GM10248 (cell line): ENCODE data around the gene AHR.

Experiments used
- CTCF ChIA-PET: fragments of 300-600 bp; sonication (Branson Sonifier 250); formaldehyde crosslinking; extraction: SDS; loops from one replicate; lab custom pipeline; 2021; ENCODE audit warnings: antibody characterized with exemption; lab: Yijun Ruan, JAX
- POLR2A ChIA-PET: fragments of 350-650 bp; sonication (Branson Sonifier 250); formaldehyde crosslinking; extraction: SDS; loops from one replicate; lab custom pipeline; 2020; ENCODE audit warnings: antibody characterized with exemption; lab: Yijun Ruan, JAX
- DNase-seq: peaks from one replicate; pipeline ENCODE4 v3.0.0; 2012; ENCODE audit errors: extremely low spot score
- CTCF ChIP-seq: IDR thresholded peaks from 2 replicates; pipeline ENCODE4 v1.5.1; 2012; ENCODE audit warnings: mild to moderate bottlenecking, low read depth; ENCODE audit errors: extremely low read depth, missing control alignments, control extremely low read depth

The AHR gene

GRCh38 chr7:17318146-17318545 lies 19.7 kb downstream of the AHR start:
- POLR2A ChIA-PET, result no interaction called here
- TF ChIP-seq CTCF, result no peak
- CTCF ChIA-PET, result interaction anchor here (2.2 to 3.2 kb wide), 2 partner anchors 10 to 12 kb away, joined by 7 to 20 read pairs; no protein-coding TSS in a partner anchor

GRCh38 chr7:17319164-17320101 lies 21.0 kb downstream of the AHR start:
- ChIA-PET CTCF (interaction anchor here (1.0 to 3.2 kb wide), 2 partner anchors 10 to 18 kb away, joined by 3 to 20 read pairs; no protein-coding TSS in a partner anchor), POLR2A (no interaction called here)
- no peak for TF ChIP-seq CTCF
- no peak for DNase-seq

More at GRCh38 chr7:17318146-17318545, 19.7 kb downstream of the AHR start:
- DNase-seq, result no peak

- TF ChIP-seq CTCF, result no peak
- DNase-seq, result no peak
- ChIA-PET CTCF (interaction anchor here (1.0 to 3.2 kb wide), 3 partner anchors 10 to 19 kb away, joined by 3 to 20 read pairs (median 3); no protein-coding TSS in a partner anchor), POLR2A (no interaction called here)
These were observed 21.6 kb downstream of the AHR start for GRCh38 chr7:17320102-17320497.

GRCh38 chr7:17320657-17321056 lies 22.2 kb downstream of the AHR start:
- DNase-seq, result no peak
- CTCF ChIA-PET, result interaction anchor here (1.4 to 3.2 kb wide), 3 partner anchors 9 to 14 kb away, joined by 3 to 20 read pairs (median 11); no protein-coding TSS in a partner anchor
- POLR2A ChIA-PET, result no interaction called here
- no peak for TF ChIP-seq CTCF

GRCh38 chr7:17325364-17325763 lies 26.9 kb downstream of the AHR start:
- ChIA-PET CTCF (no interaction called here), POLR2A (no interaction called here)
- no peak for TF ChIP-seq CTCF
- DNase-seq, result no peak

- DNase-seq, result no peak
- ChIA-PET CTCF (interaction anchor here (0.8 kb wide), 1 partner anchor 168 kb away, joined by 3 read pairs; no protein-coding TSS in a partner anchor), POLR2A (no interaction called here)
- no peak for TF ChIP-seq CTCF
These were observed 27.9 kb downstream of the AHR start for GRCh38 chr7:17326378-17326777.
